ENCODE data around the gene APC. TPM values are rescaled to one million over a fixed set of nuclear protein-coding genes. Genes with fewer than 3 reads are reported as not detected.

Gene APC
- total RNA-seq, 6 experiments from 2014 or later = 12.4 to 34.5 (median 16.9) TPM

DNA sequence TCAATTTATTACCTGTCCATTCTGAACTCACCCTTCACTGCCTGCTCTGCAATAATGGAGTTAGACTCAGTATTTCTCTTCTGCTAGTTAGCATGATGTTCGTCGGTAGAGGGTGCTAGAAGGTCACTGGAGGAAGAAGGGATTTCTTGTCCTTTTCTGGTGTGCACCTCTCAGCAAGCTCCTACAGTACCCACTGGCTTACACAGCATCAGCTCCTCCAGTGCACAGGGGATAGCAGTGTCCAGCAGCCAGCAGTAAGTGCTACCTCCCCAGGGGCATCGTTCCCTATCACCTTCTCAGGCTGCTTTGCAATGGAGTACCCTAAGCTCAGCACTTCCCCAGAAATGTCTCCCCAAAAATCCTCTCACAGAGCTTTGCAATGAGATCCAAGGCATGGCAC is 45.9 kb upstream of the APC start:
- TF ChIP-seq, protein P1, sequence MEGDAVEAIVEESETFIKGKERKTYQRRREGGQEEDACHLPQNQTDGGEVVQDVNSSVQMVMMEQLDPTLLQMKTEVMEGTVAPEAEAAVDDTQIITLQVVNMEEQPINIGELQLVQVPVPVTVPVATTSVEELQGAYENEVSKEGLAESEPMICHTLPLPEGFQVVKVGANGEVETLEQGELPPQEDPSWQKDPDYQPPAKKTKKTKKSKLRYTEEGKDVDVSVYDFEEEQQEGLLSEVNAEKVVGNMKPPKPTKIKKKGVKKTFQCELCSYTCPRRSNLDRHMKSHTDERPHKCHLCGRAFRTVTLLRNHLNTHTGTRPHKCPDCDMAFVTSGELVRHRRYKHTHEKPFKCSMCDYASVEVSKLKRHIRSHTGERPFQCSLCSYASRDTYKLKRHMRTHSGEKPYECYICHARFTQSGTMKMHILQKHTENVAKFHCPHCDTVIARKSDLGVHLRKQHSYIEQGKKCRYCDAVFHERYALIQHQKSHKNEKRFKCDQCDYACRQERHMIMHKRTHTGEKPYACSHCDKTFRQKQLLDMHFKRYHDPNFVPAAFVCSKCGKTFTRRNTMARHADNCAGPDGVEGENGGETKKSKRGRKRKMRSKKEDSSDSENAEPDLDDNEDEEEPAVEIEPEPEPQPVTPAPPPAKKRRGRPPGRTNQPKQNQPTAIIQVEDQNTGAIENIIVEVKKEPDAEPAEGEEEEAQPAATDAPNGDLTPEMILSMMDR (IDR thresholded peaks at IDR 0.05) = peak; percentile 11 to 37 (median 28)
- TF ChIP-seq POLR2A (IDR thresholded peaks at IDR 0.05) = no peak
- no peak for DNase-seq
- intact Hi-C loops (cut with DNase I) = no loop called here
- Histone ChIP-seq H3K4me3 (no peak overlapping the region), H3K27me3 (no peaks in the 10 kb centered on the region), H3K4me1 (no peaks in the 10 kb centered on the region), H3K36me3 (no peaks in the 10 kb centered on the region), H3K9me3 (no peaks in the 10 kb centered on the region), H3K27ac (no peak overlapping the region)
- WGBS (ENCODE audit: insufficient coverage, low coverage, low lambda C conversion rate, missing lambda C conversion rate) = no CpG with 5 or more reads among the region's 3 CpGs
- ATAC-seq = peak; percentile 58 to 79 (median 76)

DNA sequence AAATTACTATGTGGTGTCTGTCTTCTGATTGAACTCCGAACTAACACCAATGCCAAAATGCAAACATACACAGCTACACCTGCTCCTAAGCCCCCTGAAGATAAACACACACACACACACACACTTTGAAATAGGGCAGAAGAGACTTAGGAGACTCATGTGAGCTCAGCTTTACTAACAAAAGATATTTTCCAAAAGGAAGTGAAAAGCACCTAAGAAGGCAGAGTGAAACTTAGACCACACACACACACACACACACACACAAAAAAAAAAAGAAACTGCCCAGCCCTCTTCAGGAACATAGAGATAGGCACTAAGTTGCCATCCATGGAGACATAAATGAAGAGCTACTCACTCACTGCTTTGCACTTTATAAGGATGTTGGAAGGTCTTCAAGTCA is 45.2 kb upstream of the APC start:
- no peak overlapping the region for H3K4me3 ChIP-seq
- no peak overlapping the region for H3K27ac ChIP-seq
- TF ChIP-seq POLR2A (IDR thresholded peaks at IDR 0.05) = no peak
- TF ChIP-seq, protein P1 (IDR thresholded peaks at IDR 0.05) = no peak
- whole genome bisulfite sequencing (ENCODE audit: insufficient coverage, low coverage, low lambda C conversion rate, missing lambda C conversion rate) = 33% methylated on average over 1 of the region's 1 CpG
- H3K4me1 ChIP-seq = no peaks in the 10 kb centered on the region
- H3K27me3 ChIP-seq = no peaks in the 10 kb centered on the region
- DNase-seq = no peak
- no peaks in the 10 kb centered on the region for H3K36me3 ChIP-seq
- H3K9me3 ChIP-seq = no peaks in the 10 kb centered on the region
- intact Hi-C loops (cut with DNase I) = no loop called here
- ATAC-seq = no peak

DNA sequence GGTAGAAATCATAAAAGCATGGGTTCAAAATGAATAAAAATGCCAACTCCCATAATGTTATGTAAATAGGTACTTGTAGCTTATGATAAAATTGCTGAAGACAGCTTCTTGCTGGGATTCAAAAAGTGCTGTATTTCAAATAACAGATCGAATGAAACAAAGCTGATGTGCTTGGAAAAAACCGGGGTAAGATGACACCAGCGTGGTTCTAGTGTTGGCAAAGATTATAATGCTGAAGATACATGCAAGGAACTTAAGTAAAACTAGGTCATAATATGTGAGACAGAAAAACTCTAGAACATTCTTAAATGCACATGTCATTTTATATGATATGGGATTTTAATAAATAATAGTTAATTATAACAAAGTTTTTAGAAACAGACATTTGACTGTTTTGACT is 44.4 kb upstream of the APC start:
- Histone ChIP-seq H3K36me3 (no peaks in the 10 kb centered on the region), H3K9me3 (no peaks in the 10 kb centered on the region), H3K4me1 (no peaks in the 10 kb centered on the region), H3K27ac (no peak overlapping the region), H3K4me3 (no peak overlapping the region), H3K27me3 (no peaks in the 10 kb centered on the region)
- no peak for ATAC-seq
- no peak for DNase-seq
- intact Hi-C loops (cut with DNase I) = no loop called here
- 90% methylated on average over 3 of the region's 3 CpGs for WGBS (ENCODE audit: insufficient coverage, low coverage, low lambda C conversion rate, missing lambda C conversion rate)
- TF ChIP-seq, protein P1 (IDR thresholded peaks at IDR 0.05) = no peak
- TF ChIP-seq POLR2A (IDR thresholded peaks at IDR 0.05) = no peak

DNA sequence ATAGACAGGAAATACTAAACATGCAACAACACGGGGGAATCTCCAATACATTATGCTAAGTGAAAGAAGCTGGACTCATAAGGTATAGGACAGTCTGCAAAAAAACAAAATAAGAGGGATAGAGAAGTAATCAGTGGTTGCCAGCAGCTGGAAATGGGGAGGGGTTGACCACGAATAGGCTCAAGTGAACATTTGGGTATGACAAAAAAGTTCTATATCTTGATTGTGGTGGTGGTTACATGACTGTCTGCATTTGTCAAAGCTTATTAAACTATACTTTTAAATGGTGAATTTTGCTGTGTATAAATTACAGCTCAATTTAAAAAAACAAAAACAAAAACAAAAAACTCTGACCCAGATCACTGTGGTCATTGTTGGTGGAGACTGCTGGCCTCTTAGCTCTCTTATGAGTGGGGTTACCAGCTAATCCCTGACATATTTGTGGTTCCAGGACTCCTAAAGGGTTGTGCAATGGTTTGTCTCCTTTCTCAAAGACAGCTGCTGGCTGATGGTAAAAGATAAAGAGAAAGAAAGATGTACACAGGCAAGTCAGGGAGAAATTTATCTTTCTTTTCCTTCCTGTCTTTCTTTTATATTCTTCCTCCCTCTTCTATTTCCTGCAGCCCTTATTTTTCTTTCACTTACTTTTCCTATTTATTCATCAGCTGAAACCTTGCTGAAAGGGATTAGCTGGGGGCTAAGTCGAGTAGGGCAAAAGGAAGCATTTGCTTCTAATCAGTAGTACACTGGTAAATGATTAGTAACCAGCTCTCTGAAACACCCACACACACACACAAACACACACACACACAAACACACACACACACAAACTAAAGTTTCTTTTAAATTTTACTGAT is 42.6 kb upstream of the APC start:
- 58% methylated on average over 3 of the region's 3 CpGs for WGBS (ENCODE audit: insufficient coverage, low coverage, low lambda C conversion rate, missing lambda C conversion rate)
- no peaks in the 10 kb centered on the region for H3K9me3 ChIP-seq
- intact Hi-C loops (cut with DNase I) = no loop called here
- H3K36me3 ChIP-seq = no peaks in the 10 kb centered on the region
- H3K4me1 ChIP-seq = no peaks in the 10 kb centered on the region
- TF ChIP-seq, protein P1 (IDR thresholded peaks at IDR 0.05) = no peak
- no peak for TF ChIP-seq POLR2A (IDR thresholded peaks at IDR 0.05)
- DNase-seq (no peak), ATAC-seq (peak in 1 of 4 donors; percentile 74)
- H3K27me3 ChIP-seq = no peaks in the 10 kb centered on the region
- H3K4me3 ChIP-seq = no peak overlapping the region
- no peak overlapping the region for H3K27ac ChIP-seq

All from right lobe of liver (tissue), 6 donors.